Thoracic aorta (tissue), 2 donors: Measurements from ENCODE around the gene CERKL. TPM values are rescaled to one million over a fixed set of nuclear protein-coding genes. Genes with fewer than 3 reads are reported as not detected.

Experiments used
- ATAC-seq: fragments of 150-250 bp; one replicate; pipeline ENCODE4 v1.8.0; 2017; ENCODE audit warnings: low read depth; ENCODE audit not compliant: insufficient number of reproducible peaks, low FRiP score
- DNase-seq: peaks from one replicate; pipeline ENCODE4 v3.0.0-alpha.2; 2020; ENCODE audit warnings: low spot score
- H3K27ac ChIP-seq, 2 donors: fragments of 200-600 bp; sonication (generic); 1 replicate in 1 of 2; 2 replicates in 1 of 2; pipeline ENCODE4 v1.5.1; 2016; ENCODE audit warnings: mild to moderate bottlenecking in 2 of 2, moderate library complexity in 2 of 2
- H3K27me3 ChIP-seq: fragments of 200-600 bp; sonication (generic); replicated peaks from 2 replicates; pipeline ENCODE4 v1.6.0; 2016; ENCODE audit warnings: mild to moderate bottlenecking; ENCODE audit not compliant: insufficient read depth
- H3K36me3 ChIP-seq: fragments of 200-600 bp; sonication (generic); one replicate; pipeline ENCODE4 v1.5.1; 2016
- H3K4me1 ChIP-seq, 2 donors: fragments of 200-600 bp; sonication (generic); 1 replicate in 1 of 2; 2 replicates in 1 of 2; pipeline versions ENCODE4 v1.5.1 to v1.6.0; 2016; ENCODE audit warnings: low read depth in 2 of 2, mild to moderate bottlenecking in 1 of 2; ENCODE audit not compliant: control insufficient read depth in 1 of 2
- H3K4me3 ChIP-seq: fragments of 200-600 bp; sonication (generic); 2 replicates; pipeline ENCODE4 v1.5.1; 2016; ENCODE audit warnings: mild to moderate bottlenecking
- H3K9me3 ChIP-seq: fragments of 200-600 bp; sonication (generic); 2 replicates; pipeline ENCODE4 v1.5.1; 2016
- total RNA-seq, 2 donors: library from RNA; depleted of rRNA; stranded (reverse); fragments of >200 nt; gene quantifications; one replicate each; pipeline versions ENCODE4 v1.1.0 to v1.2.3, GENCODE V29; 2016
- TF ChIP-seq, protein P1 (sequence below): fragments of 200-600 bp; sonication (generic); IDR thresholded peaks from one replicate; pipeline ENCODE4 v1.5.1; 2019; ENCODE audit warnings: antibody characterized with exemption

The CERKL gene
- total RNA-seq, 2 donors from 2014 or later = not detected

DNA sequence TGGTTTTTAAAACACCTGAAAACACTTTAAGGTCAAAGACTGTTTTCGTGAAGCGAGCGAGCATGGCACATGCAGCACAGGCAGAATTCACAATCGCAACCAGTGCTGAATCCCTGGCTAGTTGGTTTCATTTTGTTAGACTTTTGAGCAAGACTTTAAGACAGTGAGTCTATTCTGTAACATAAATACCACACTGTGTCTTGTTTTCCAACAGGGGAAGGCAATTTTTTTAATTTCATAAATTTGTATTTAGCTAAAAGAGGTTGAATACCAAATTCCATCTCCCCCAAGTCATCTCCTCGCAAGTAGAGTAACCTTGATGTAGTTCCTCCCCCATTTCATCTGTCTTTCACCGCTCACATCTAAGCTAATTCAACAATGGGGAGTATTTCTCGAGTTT lies 1.4 kb downstream of the CERKL start:
- H3K4me3 ChIP-seq = peak overlapping the region; percentile 79
- no peak overlapping the region for H3K27ac ChIP-seq

GRCh38 chr2:181649436-181649979 lies 7.4 kb downstream of the CERKL start:
- Histone ChIP-seq H3K27me3 (no peaks in the 10 kb centered on the region), H3K4me1 (no peaks in the 10 kb centered on the region), H3K36me3 (no peaks in the 10 kb centered on the region), H3K4me3 (no peak overlapping the region), H3K27ac (no peak overlapping the region), H3K9me3 (no peaks in the 10 kb centered on the region)
- ATAC-seq = no peak
- TF ChIP-seq, protein P1, sequence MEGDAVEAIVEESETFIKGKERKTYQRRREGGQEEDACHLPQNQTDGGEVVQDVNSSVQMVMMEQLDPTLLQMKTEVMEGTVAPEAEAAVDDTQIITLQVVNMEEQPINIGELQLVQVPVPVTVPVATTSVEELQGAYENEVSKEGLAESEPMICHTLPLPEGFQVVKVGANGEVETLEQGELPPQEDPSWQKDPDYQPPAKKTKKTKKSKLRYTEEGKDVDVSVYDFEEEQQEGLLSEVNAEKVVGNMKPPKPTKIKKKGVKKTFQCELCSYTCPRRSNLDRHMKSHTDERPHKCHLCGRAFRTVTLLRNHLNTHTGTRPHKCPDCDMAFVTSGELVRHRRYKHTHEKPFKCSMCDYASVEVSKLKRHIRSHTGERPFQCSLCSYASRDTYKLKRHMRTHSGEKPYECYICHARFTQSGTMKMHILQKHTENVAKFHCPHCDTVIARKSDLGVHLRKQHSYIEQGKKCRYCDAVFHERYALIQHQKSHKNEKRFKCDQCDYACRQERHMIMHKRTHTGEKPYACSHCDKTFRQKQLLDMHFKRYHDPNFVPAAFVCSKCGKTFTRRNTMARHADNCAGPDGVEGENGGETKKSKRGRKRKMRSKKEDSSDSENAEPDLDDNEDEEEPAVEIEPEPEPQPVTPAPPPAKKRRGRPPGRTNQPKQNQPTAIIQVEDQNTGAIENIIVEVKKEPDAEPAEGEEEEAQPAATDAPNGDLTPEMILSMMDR = no peak
- no peak for DNase-seq

More for the DNA sequence above, 1.4 kb downstream of the CERKL start:
- H3K36me3 ChIP-seq = no peaks in the 10 kb centered on the region
- no peak for DNase-seq
- H3K9me3 ChIP-seq = no peaks in the 10 kb centered on the region
- ATAC-seq = no peak
- TF ChIP-seq, protein P1 = no peak
- H3K4me1 ChIP-seq = peaks cover 5 to 8% of the 10 kb centered on the region in 2 donors
- no peaks in the 10 kb centered on the region for H3K27me3 ChIP-seq

- Histone ChIP-seq H3K4me1 (no peaks in the 10 kb centered on the region), H3K4me3 (no peak overlapping the region), H3K27me3 (no peaks in the 10 kb centered on the region), H3K36me3 (no peaks in the 10 kb centered on the region), H3K27ac (no peak overlapping the region), H3K9me3 (no peaks in the 10 kb centered on the region)
- TF ChIP-seq, protein P1 = no peak
- ATAC-seq = no peak
- DNase-seq = no peak
Measured at GRCh38 chr2:181648478-181649155, 8.3 kb downstream of the CERKL start.

- no peak for DNase-seq
- no peaks in the 10 kb centered on the region for H3K27me3 ChIP-seq
- no peaks in the 10 kb centered on the region for H3K4me1 ChIP-seq
- H3K9me3 ChIP-seq = no peaks in the 10 kb centered on the region
- H3K4me3 ChIP-seq = no peak overlapping the region
- no peak for ATAC-seq
- no peaks in the 10 kb centered on the region for H3K36me3 ChIP-seq
- TF ChIP-seq, protein P1 = no peak
- no peak overlapping the region for H3K27ac ChIP-seq
Measured at GRCh38 chr2:181646415-181646987, 10.4 kb downstream of the CERKL start.

DNA sequence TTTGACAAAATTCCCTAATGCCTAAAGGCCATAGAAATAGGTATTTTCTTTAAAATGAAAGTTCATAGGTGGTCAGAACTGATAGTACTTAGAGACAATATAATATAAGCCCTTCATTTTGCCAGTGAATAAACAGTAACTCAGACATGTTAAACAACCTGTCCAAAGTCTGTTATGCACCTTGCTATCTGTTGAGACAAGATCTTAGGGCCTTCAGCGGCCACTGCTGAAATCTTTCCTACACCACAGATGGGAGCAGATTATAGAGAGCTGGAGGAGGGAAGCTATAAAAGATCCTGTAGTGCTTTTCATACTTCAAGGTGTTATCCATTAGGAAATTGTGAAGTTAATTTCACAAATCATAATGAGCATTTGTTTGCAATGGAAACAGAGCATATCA lies 13.8 kb downstream of the CERKL start:
- DNase-seq (no peak), ATAC-seq (no peak)
- Histone ChIP-seq H3K4me3 (no peak overlapping the region), H3K4me1 (no peaks in the 10 kb centered on the region), H3K27me3 (no peaks in the 10 kb centered on the region), H3K36me3 (no peaks in the 10 kb centered on the region), H3K27ac (no peak overlapping the region), H3K9me3 (no peaks in the 10 kb centered on the region)
- TF ChIP-seq, protein P1 = no peak
